Subcutaneous abdominal adipose tissue (tissue), 5 donors: ENCODE data around the gene TMEM30A.

Source experiments
- H3K27ac ChIP-seq: one replicate; pipeline ENCODE4 v1.7.0; 2013; ENCODE audit warnings: low read depth, mild to moderate bottlenecking, inconsistent platforms, low read length, moderate library complexity
- H3K27me3 ChIP-seq, 5 donors: one replicate each; pipeline ENCODE4 v1.7.0; 2013; ENCODE audit warnings: low read length in 5 of 5, inconsistent platforms in 1 of 5; ENCODE audit not compliant: control insufficient read depth in 5 of 5, insufficient read depth in 4 of 5
- H3K36me3 ChIP-seq, 5 donors: one replicate each; pipeline ENCODE4 v1.7.0; 2013; ENCODE audit warnings: low read length in 5 of 5; ENCODE audit not compliant: control insufficient read depth in 5 of 5, insufficient read depth in 5 of 5
- H3K4me1 ChIP-seq, 5 donors: one replicate each; pipeline ENCODE4 v1.7.0; 2013; ENCODE audit warnings: low read length in 5 of 5, mild to moderate bottlenecking in 3 of 5, moderate library complexity in 1 of 5; ENCODE audit not compliant: control insufficient read depth in 5 of 5, insufficient read depth in 5 of 5
- H3K4me3 ChIP-seq, 5 donors: one replicate each; pipeline ENCODE4 v1.7.0; 2013; ENCODE audit warnings: low read length in 5 of 5, low read depth in 1 of 5
- H3K9ac ChIP-seq, 5 donors: one replicate each; pipeline ENCODE4 v1.7.0; 2013; ENCODE audit warnings: low read length in 5 of 5, mild to moderate bottlenecking in 4 of 5, moderate library complexity in 3 of 5
- H3K9me3 ChIP-seq, 5 donors: one replicate each; pipeline ENCODE4 v1.7.0; 2013; ENCODE audit warnings: low read length in 5 of 5; ENCODE audit not compliant: control insufficient read depth in 5 of 5
- donor health status: healthy.
- donor health status: healthy.
- donor health status: healthy.
- donor health status: healthy.
- donor health status: healthy.

Gene TMEM30A

DNA sequence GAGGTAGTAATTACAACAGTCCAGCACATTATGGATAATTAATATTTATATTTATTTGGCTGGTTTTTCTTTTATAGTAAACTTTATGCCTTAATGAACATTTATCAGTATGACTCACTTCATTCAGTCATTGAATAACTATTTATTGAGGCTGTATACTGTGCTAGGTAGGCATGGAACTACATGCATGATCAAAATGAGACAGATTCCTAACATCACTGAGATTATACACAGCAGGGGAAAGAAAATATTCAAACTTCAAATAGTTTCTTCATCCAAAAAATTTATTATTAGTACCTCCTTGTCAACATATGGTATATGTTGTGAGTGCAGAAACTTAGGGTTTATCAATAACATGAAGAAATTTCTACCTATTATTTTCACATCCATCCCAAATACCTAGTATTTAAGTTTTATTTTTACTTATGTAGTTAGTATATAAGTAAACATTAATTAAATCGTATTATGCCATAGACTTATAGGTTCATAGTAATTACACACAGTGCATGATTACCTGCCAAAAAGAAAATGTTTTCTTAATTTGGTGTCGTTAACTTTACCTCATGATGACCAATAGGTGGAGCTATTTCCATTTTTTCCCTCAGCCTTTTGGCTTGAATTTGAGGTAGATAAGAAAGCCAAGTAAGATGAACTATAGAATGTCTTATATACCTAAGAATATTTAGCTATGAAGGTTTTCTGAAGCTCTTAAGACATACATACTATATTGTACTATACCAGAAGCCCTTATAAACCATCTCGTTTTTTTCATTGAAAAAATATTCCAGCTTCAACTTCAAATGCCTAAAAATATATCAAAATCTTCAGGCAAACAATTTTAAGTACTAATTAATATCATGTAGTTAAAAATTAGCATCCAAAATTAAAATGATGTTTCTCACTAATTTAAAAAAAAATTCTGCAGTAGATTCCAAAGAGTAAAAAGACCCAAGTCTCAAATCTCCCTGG is 12.5 kb upstream of the TMEM30A start:
- Histone ChIP-seq H3K9ac (no peak overlapping the region), H3K4me3 (no peak overlapping the region), H3K27me3 (no peaks in the 10 kb centered on the region), H3K9me3 (no peaks in the 10 kb centered on the region), H3K4me1 (peaks cover 0 to 20% (median 10%) of the 10 kb centered on the region in 5 donors), H3K36me3 (peaks cover 0 to 4% (median 0%) of the 10 kb centered on the region in 5 donors), H3K27ac (no peak overlapping the region)

DNA sequence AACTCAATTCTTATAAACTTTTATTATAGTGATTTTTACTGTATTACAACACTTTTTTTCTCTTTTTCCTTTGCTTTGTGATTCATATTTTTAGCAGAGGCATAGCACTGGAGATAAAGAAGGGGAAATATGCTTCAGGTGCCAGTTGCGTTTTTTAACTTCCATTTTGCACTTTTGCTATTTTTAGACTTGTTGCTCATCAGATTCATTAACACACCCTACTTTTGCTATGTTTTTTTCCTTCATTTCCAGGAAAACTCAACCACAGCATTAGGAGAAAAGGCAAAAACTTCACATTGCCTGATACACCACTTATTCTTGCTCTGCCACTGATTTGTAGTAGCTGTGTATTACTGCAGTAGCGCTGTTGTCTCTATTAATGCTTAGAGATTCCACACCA is 8.0 kb upstream of the TMEM30A start:
- no peak overlapping the region for H3K9ac ChIP-seq
- H3K4me1 ChIP-seq: no peaks in the 10 kb centered on the region
- H3K27ac ChIP-seq: no peak overlapping the region
- H3K36me3 ChIP-seq: peaks cover 0 to 9% (median 0%) of the 10 kb centered on the region in 5 donors
- H3K9me3 ChIP-seq: no peaks in the 10 kb centered on the region
- H3K27me3 ChIP-seq: no peaks in the 10 kb centered on the region
- no peak overlapping the region for H3K4me3 ChIP-seq

DNA sequence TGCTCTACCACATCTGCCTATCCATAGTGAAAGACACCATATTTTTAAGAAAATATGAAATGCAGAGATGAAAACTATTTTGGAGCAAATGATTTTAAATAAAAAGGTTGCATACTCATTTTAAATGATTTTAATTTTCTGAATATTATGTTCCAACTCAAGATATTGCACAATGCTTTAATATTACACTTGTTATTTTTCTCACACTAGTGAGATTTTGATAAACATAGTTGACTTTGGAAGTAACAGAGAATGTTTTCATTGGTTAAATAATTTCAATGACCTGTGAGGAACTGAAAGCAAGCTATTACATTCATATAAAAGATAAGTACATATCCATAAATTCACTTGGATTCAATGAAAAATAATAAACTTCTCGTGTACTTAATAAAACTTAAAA is 7.2 kb upstream of the TMEM30A start:
- Histone ChIP-seq H3K36me3 (peaks cover 0 to 9% (median 0%) of the 10 kb centered on the region in 5 donors), H3K4me3 (no peak overlapping the region), H3K9ac (no peak overlapping the region), H3K27ac (no peak overlapping the region), H3K27me3 (no peaks in the 10 kb centered on the region), H3K9me3 (no peaks in the 10 kb centered on the region), H3K4me1 (no peaks in the 10 kb centered on the region)

DNA sequence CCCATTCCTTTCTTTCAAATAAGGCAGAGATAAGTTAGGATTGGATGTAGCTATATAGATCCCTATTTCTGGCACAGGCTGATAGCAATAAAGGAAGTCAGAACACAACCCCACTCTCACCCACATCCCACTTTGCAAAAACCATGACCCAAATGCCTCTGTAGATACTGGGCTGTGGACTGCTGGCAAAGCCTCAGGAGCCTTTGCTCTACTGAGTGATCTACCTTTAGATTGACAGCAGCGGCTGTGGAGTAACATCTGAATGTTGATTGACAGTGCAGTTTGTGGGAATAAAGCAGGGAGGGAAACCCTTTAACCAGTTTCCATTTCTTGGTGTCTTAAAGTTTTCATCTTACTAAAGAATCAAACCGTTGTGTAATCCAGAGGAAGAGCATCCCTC is 6.7 kb upstream of the TMEM30A start:
- Histone ChIP-seq H3K9me3 (no peaks in the 10 kb centered on the region), H3K4me1 (peaks cover 0 to 3% (median 0%) of the 10 kb centered on the region in 5 donors), H3K9ac (no peak overlapping the region), H3K36me3 (peaks cover 0 to 9% (median 0%) of the 10 kb centered on the region in 5 donors), H3K4me3 (no peak overlapping the region), H3K27ac (no peak overlapping the region), H3K27me3 (no peaks in the 10 kb centered on the region)

DNA sequence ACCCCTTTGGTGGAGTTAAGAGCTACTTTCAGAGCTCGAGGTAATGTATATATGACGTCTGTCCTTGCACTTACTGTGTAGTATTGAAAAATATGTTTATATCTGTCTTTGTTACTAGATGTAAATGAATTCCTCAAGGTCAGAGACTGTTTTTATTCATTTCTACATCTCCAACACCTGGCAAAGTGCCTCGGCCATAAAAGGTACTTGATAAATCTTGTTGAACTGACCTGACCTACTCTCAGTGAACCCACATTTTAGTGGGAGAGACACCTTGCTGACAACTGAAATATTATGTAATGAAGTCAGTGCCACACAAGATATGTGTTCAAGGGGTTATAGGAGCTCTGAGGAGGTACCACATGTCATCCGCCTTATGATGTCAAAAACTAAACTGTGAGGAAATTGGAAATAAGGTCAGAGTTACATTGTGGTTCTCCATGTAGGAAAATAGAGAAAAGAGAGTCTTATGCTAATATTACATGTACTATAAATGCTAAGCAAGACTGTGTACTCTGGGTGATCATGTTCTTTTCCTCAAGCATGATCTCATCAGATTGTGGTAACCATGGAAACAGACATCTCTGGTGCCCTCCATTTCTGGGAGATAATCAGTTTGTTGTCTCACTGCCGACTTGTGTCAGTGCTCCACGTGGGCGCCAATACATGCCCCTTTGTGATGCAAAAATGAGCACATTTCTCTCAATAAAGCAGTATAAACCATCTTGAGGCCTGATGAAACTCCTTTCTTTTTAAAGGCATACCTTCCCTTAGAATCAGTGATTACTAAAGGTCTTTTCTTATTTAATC is 5.7 kb upstream of the TMEM30A start:
- H3K27me3 ChIP-seq: no peaks in the 10 kb centered on the region
- H3K9me3 ChIP-seq: no peaks in the 10 kb centered on the region
- no peak overlapping the region for H3K27ac ChIP-seq
- H3K9ac ChIP-seq: no peak overlapping the region
- peaks cover 0 to 11% (median 6%) of the 10 kb centered on the region in 5 donors for H3K4me1 ChIP-seq
- H3K4me3 ChIP-seq: no peak overlapping the region
- peaks cover 0 to 9% (median 0%) of the 10 kb centered on the region in 5 donors for H3K36me3 ChIP-seq

DNA sequence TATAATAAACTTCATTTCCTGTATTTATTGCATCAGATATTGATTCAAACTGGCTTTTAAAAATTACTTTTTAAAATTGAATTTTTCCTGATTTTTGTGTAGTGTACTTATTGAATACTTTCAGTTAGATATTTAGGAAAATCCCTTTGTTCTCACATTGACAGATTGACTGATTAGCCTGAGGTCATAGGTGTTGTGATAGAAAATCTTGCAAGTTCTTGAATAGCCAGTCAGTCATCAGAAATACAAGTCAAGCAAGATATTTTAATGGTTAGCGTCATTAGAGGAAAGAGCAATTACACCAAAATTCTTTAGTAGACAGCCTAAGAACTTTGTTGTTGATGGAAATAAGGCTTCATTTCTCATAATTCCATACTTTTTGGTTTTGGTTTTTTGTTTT is 3.4 kb upstream of the TMEM30A start:
- Histone ChIP-seq H3K27ac (no peak overlapping the region), H3K27me3 (no peaks in the 10 kb centered on the region), H3K9me3 (no peaks in the 10 kb centered on the region), H3K9ac (no peak overlapping the region), H3K36me3 (peaks cover 0 to 5% (median 0%) of the 10 kb centered on the region in 5 donors), H3K4me1 (peaks cover 0 to 25% (median 19%) of the 10 kb centered on the region in 5 donors), H3K4me3 (no peak overlapping the region)

DNA sequence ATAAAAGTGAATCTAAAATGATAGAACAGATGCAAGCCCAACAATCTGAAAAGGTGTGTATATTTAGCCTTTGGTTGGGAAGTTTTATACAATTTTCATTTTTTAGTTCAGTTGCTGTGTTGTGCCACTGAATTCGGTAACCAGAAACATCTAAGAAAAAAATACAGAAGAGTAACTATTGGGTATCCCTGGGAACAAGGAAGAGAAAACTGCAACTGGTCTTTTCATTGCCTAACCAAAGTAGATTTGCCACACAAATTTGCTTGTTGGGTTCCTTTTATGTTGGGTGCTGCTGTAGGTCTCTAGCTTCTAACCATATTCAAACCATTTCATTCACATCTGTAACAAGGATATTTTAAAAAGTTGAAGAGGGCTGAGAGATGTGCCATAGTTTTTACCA is 2.8 kb upstream of the TMEM30A start:
- H3K27ac ChIP-seq: no peak overlapping the region
- H3K9me3 ChIP-seq: no peaks in the 10 kb centered on the region
- no peaks in the 10 kb centered on the region for H3K27me3 ChIP-seq
- H3K4me3 ChIP-seq: no peak overlapping the region
- H3K36me3 ChIP-seq: peaks cover 0 to 5% (median 0%) of the 10 kb centered on the region in 5 donors
- no peak overlapping the region for H3K9ac ChIP-seq
- H3K4me1 ChIP-seq: peaks cover 0 to 31% (median 25%) of the 10 kb centered on the region in 5 donors

DNA sequence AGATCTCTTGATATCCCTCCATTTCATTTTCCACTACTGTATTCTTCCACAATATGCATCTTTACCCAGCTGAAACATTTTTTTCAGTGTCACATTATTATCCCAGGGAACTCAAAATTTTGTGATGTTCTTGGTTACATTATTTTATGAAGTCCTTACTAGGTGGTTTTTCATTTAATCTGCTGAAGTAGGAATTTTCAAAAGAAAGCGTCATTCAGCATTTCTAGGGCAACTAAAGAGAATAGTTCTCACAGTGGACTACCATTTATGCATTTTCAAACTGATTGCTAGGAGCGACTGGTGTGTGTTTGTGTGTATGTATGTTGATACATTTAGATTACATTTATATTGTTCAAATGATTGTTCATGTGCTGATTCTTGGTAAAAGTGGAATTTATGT is 2.4 kb upstream of the TMEM30A start:
- Histone ChIP-seq H3K9ac (no peak overlapping the region), H3K4me3 (no peak overlapping the region), H3K27ac (no peak overlapping the region), H3K36me3 (peaks cover 0 to 5% (median 0%) of the 10 kb centered on the region in 5 donors), H3K27me3 (no peaks in the 10 kb centered on the region), H3K4me1 (peaks cover 0 to 32% (median 28%) of the 10 kb centered on the region in 5 donors), H3K9me3 (no peaks in the 10 kb centered on the region)

DNA sequence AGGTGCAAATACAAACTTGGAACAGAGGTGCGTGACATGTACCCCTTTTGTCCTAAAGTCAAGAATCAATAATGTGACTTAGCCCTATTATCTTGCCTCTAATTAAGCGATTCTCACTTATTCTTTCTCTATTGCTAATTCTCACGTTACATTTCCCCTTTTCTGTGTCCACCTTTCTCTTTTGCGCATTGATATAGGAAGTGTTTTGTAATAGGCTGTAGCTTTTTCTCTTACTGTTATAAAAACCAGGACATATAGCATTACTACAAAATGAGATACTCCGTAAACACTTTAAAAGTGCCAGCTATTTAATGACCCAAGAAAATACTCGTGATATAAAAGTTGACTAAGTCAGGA is 669 bp upstream of the TMEM30A start:
- peak overlapping the region; percentile 94 to 99 (median 98) for H3K4me3 ChIP-seq
- no peaks in the 10 kb centered on the region for H3K9me3 ChIP-seq
- H3K27ac ChIP-seq: peak overlapping the region; percentile 88
- peaks cover 0 to 3% (median 0%) of the 10 kb centered on the region in 5 donors for H3K36me3 ChIP-seq
- H3K27me3 ChIP-seq: no peaks in the 10 kb centered on the region
- H3K4me1 ChIP-seq: peaks cover 0 to 49% (median 34%) of the 10 kb centered on the region in 5 donors
- peak overlapping the region; percentile 65 to 98 (median 85) for H3K9ac ChIP-seq
